Measurements from ENCODE around the gene CALCOCO2. TPM values are rescaled to one million over a fixed set of nuclear protein-coding genes. Genes with fewer than 3 reads are reported as not detected.

The CALCOCO2 gene
- total RNA-seq, 2 donors from 2014 or later, result 60.1 to 78.8 TPM

- H3K36me3 ChIP-seq, result no peaks in the 10 kb centered on the region
- H3K27ac ChIP-seq, result no peak overlapping the region
- TF ChIP-seq POLR2A (IDR thresholded peaks at IDR 0.05), result no peak
- TF ChIP-seq CTCF (IDR thresholded peaks at IDR 0.05), result no peak
- TF ChIP-seq POLR2AphosphoS5 (IDR thresholded peaks at IDR 0.05), result no peak
- DNase-seq (ENCODE audit: low spot score), result no peak
- WGBS, result 86% methylated on average over 7 of the region's 7 CpGs
- intact Hi-C loops (cut with DNase I), result no loop called here
- H3K4me3 ChIP-seq, result no peak overlapping the region
- H3K9me3 ChIP-seq, result no peaks in the 10 kb centered on the region
- no peaks in the 10 kb centered on the region for H3K27me3 ChIP-seq (replicated peaks; ENCODE audit: insufficient read depth)
- no peaks in the 10 kb centered on the region for H3K4me1 ChIP-seq (replicated peaks)
These were observed 24.1 kb downstream of the CALCOCO2 start for GRCh38 chr17:48854774-48855476.

GRCh38 chr17:48856122-48856821 lies 25.4 kb downstream of the CALCOCO2 start:
- intact Hi-C loops (cut with DNase I), result no loop called here
- WGBS, result 60% methylated on average over 3 of the region's 3 CpGs
- Histone ChIP-seq H3K4me3 (no peak overlapping the region), H3K36me3 (peaks cover 0 to 9% of the 10 kb centered on the region in 2 donors), H3K27me3 (replicated peaks; ENCODE audit: insufficient read depth) (no peaks in the 10 kb centered on the region), H3K9me3 (no peaks in the 10 kb centered on the region), H3K4me1 (replicated peaks) (no peaks in the 10 kb centered on the region), H3K27ac (no peak overlapping the region)
- DNase-seq (ENCODE audit: low spot score), result no peak
- no peak for TF ChIP-seq POLR2A (IDR thresholded peaks at IDR 0.05)
- no peak for TF ChIP-seq POLR2AphosphoS5 (IDR thresholded peaks at IDR 0.05)
- no peak for TF ChIP-seq CTCF (IDR thresholded peaks at IDR 0.05)

GRCh38 chr17:48860034-48860433 lies 29.2 kb downstream of the CALCOCO2 start:
- Histone ChIP-seq H3K9me3 (no peaks in the 10 kb centered on the region), H3K4me3 (no peak overlapping the region), H3K36me3 (peaks cover 6 to 28% of the 10 kb centered on the region in 2 donors), H3K27ac (no peak overlapping the region), H3K27me3 (replicated peaks; ENCODE audit: insufficient read depth) (no peaks in the 10 kb centered on the region), H3K4me1 (replicated peaks) (no peaks in the 10 kb centered on the region)
- no peak for TF ChIP-seq POLR2AphosphoS5 (IDR thresholded peaks at IDR 0.05)
- TF ChIP-seq POLR2A (IDR thresholded peaks at IDR 0.05), result no peak
- TF ChIP-seq CTCF (IDR thresholded peaks at IDR 0.05), result no peak
- WGBS, result 98% methylated on average over 3 of the region's 3 CpGs
- intact Hi-C loops (cut with DNase I), result no loop called here
- no peak for DNase-seq (ENCODE audit: low spot score)

GRCh38 chr17:48860456-48860855 lies 29.6 kb downstream of the CALCOCO2 start:
- TF ChIP-seq CTCF (IDR thresholded peaks at IDR 0.05), result no peak
- Histone ChIP-seq H3K4me3 (no peak overlapping the region), H3K9me3 (no peaks in the 10 kb centered on the region), H3K27ac (no peak overlapping the region), H3K4me1 (replicated peaks) (no peaks in the 10 kb centered on the region), H3K36me3 (peaks cover 6 to 28% of the 10 kb centered on the region in 2 donors), H3K27me3 (replicated peaks; ENCODE audit: insufficient read depth) (no peaks in the 10 kb centered on the region)
- 94% methylated on average over 4 of the region's 4 CpGs for WGBS
- DNase-seq (ENCODE audit: low spot score), result no peak
- intact Hi-C loops (cut with DNase I), result no loop called here

All from prostate gland (tissue), 2 donors.